HepG2 (cell line): ENCODE data around the gene MCRIP2. TPM values are rescaled to one million over a fixed set of nuclear protein-coding genes. Genes with fewer than 3 reads are reported as not detected.
A peak's percentile ranks its signal among the peaks of the same experiment; 100 is the strongest.

ENCODE experiments used
- ATAC-seq: fragments of 200-7000 bp; cut with Tn5 transposase; 3 replicates; pipeline ENCODE4 v1.9.1; 2020; ENCODE audit warnings: mild to moderate bottlenecking, moderate library complexity
- BruUV-seq: library from RNA; stranded (reverse); fragments of 400-500 nt; replicated peaks from 2 replicates; lab custom pipeline; 2021; lab: Mats Ljungman, UMichigan
- CTCF ChIA-PET: fragments of 300-600 bp; formaldehyde crosslinking; extraction: SDS; loops from one replicate; lab custom pipeline; 2021; ENCODE audit warnings: low total read pairs, inconsistent platforms, low intra/inter-chr PET ratio; lab: Yijun Ruan, JAX
- POLR2A ChIA-PET: fragments of 350-600 bp; sonication (Branson Sonifier 250); formaldehyde crosslinking; loops from one replicate; lab custom pipeline; 2020; ENCODE audit warnings: antibody characterized with exemption, inconsistent platforms; lab: Yijun Ruan, JAX
- DNase-seq: peaks from one replicate; pipeline ENCODE4 v3.0.0-alpha.2; 2015; ENCODE audit warnings: low spot score
- FAIRE-seq: peaks from 3 replicates; lab custom pipeline; 2011; peaks lifted over from hg19 to GRCh38; lab: Jason Lieb, UNC
- H2AFZ ChIP-seq: one replicate; pipeline ENCODE4 v1.6.1; 2011; ENCODE audit warnings: low read length, inconsistent platforms
- H3K27ac ChIP-seq: fragments of 300-600 bp; 3 replicates; pipeline ENCODE4 v1.8.0; 2011; ENCODE audit warnings: mixed run types, mild to moderate bottlenecking, mixed read lengths, low read length, inconsistent platforms; ENCODE audit not compliant: insufficient read depth; ENCODE audit errors: extremely low read length
- H3K27me3 ChIP-seq, 2 experiments: fragments of 200-600 bp in 1 of 2; 2 replicates in 1 of 2; 3 replicates in 1 of 2; pipeline versions ENCODE4 v1.6.0 to v1.8.0; 2011; ENCODE audit warnings: low read length in 2 of 2, mild to moderate bottlenecking in 2 of 2, moderate library complexity in 2 of 2, inconsistent platforms in 1 of 2; ENCODE audit not compliant: insufficient read depth in 2 of 2, control insufficient read depth in 1 of 2
- H3K36me3 ChIP-seq, 2 experiments: fragments of 200-600 bp in 1 of 2; replicated peaks in 1 of 2; 2 replicates in 1 of 2; 3 replicates in 1 of 2; pipeline versions ENCODE4 v1.5.1 to v1.8.0; 2011; ENCODE audit warnings: low read length in 2 of 2, inconsistent platforms in 1 of 2; ENCODE audit not compliant: insufficient read depth in 2 of 2, control insufficient read depth in 1 of 2
- H3K4me1 ChIP-seq: 2 replicates; pipeline ENCODE4 v1.5.1; 2012; ENCODE audit warnings: low read length, inconsistent platforms; ENCODE audit not compliant: insufficient read depth
- H3K4me2 ChIP-seq: 2 replicates; pipeline ENCODE4 v1.6.0; 2011; ENCODE audit warnings: low read depth, low read length, inconsistent platforms
- H3K4me3 ChIP-seq, 3 experiments: fragments of 200-600 bp in 1 of 3; sonication (generic), shearing (Covaris generic) in 1 of 3; replicated peaks in 1 of 3; 2 replicates each; pipeline ENCODE4 v1.5.1; 2011 to 2016; ENCODE audit warnings: low read length in 3 of 3, inconsistent platforms in 2 of 3, low read depth in 2 of 3, mild to moderate bottlenecking in 2 of 3, control low read depth in 1 of 3, mixed read lengths in 1 of 3; ENCODE audit not compliant: insufficient read depth in 1 of 3
- H3K79me2 ChIP-seq: one replicate; pipeline ENCODE4 v1.6.1; 2011; ENCODE audit warnings: low read length, inconsistent platforms; ENCODE audit not compliant: insufficient read depth
- H3K9ac ChIP-seq: 2 replicates; pipeline ENCODE4 v1.6.0; 2011; ENCODE audit warnings: mild to moderate bottlenecking, low read depth, low read length, inconsistent platforms; ENCODE audit not compliant: insufficient read depth
- H3K9me3 ChIP-seq: 2 replicates; pipeline ENCODE4 v1.5.1; 2012; ENCODE audit warnings: mild to moderate bottlenecking, low read length
- H4K20me1 ChIP-seq: 2 replicates; pipeline ENCODE4 v1.6.0; 2011; ENCODE audit warnings: inconsistent platforms, mild to moderate bottlenecking, low read length, moderate library complexity; ENCODE audit not compliant: insufficient read depth
- AGO2 ChIP-seq: fragments of 200-400 bp; formaldehyde crosslinking; optimal IDR thresholded peaks from 2 replicates; pipeline ENCODE3; 2017; ENCODE audit warnings: mild to moderate bottlenecking, low read depth, low read length, moderate library complexity
- HNRNPL ChIP-seq: fragments of 200-400 bp; formaldehyde crosslinking; IDR thresholded peaks from 2 replicates; pipeline ENCODE4 v1.6.1; 2017; ENCODE audit warnings: mild to moderate bottlenecking, low read depth, low read length
- KDM2A ChIP-seq: sonication (generic); formaldehyde crosslinking; IDR thresholded peaks from 2 replicates; pipeline ENCODE4 v1.4.0; 2020; ENCODE audit warnings: low read depth, missing genetic modification reagents, borderline replicate concordance
- RBFOX2 ChIP-seq: fragments of 200-400 bp; formaldehyde crosslinking; IDR thresholded peaks from 2 replicates; pipeline ENCODE4 v1.6.1; 2017; ENCODE audit warnings: low read depth, mild to moderate bottlenecking, low read length
- ZNF121 ChIP-seq: sonication (generic); formaldehyde crosslinking; IDR thresholded peaks from 2 replicates; pipeline ENCODE4 v1.5.0; 2020; ENCODE audit warnings: mild to moderate bottlenecking, missing genetic modification reagents
- ZNF20 ChIP-seq: sonication (generic); formaldehyde crosslinking; IDR thresholded peaks from 2 replicates; pipeline ENCODE4 v1.4.0; 2020; ENCODE audit warnings: mild to moderate bottlenecking, moderate library complexity, missing genetic modification reagents
- ZNF280B ChIP-seq: sonication (generic); formaldehyde crosslinking; IDR thresholded peaks from 2 replicates; pipeline ENCODE4 v1.5.0; 2020; ENCODE audit warnings: missing genetic modification reagents, mild to moderate bottlenecking, borderline replicate concordance
- WGBS: methylation state at CpG from one replicate; pipeline ENCODE4 v1.1.6; 2017; ENCODE audit warnings: low lambda C conversion rate; 5-methylcytosine and 5-hydroxymethylcytosine counted together
- in situ Hi-C: cut with HindIII; loops from 2 replicates; pipeline ENCODE4 v1.10.0; 2017; ENCODE audit warnings: low pct_unique_long_range_greater_than_20kb; ENCODE audit not compliant: extremely low pct_ligation_motif_present
- intact Hi-C: fragments of 100-400 bp; cut with micrococcal nuclease; formaldehyde crosslinking; loops from one replicate; pipeline ENCODE4 v1.10.0; 2022; ENCODE audit not compliant: unreplicated experiment
- polyA plus RNA-seq, 8 experiments: library from polyadenylated mRNA; depleted of rRNA in 3 of 8; stranded (reverse) in 7 of 8; unstranded in 1 of 8; fragments of >200 nt; fragmentation: Illumina TruSeq in 4 of 8; extraction: Trizol in 4 of 8; gene quantifications; 2 replicates each; pipeline versions ENCODE4 v1.2.1 to v1.2.3, GENCODE V29; 2011 to 2016; ENCODE audit warnings: low read depth in 4 of 8, missing spikeins in 1 of 8, mixed read lengths in 1 of 8; ENCODE audit not compliant: insufficient read depth in 1 of 8
- total RNA-seq, 5 experiments: library from RNA; depleted of rRNA; stranded (reverse); fragments of >200 nt; fragmentation: Illumina TruSeq; extraction: Trizol; gene quantifications; 2 replicates each; pipeline ENCODE4 v1.2.3, GENCODE V29; 2016; ENCODE audit warnings: low read depth in 1 of 5
- TF ChIP-seq, protein P1 (sequence below): fragments of 450-650 bp; IDR thresholded peaks from 2 replicates; pipeline ENCODE4 v1.6.1; 2017; ENCODE audit warnings: mild to moderate bottlenecking

MCRIP2 gene
- total and polyA plus RNA-seq, 2 of the 13 experiments (the other 11 are each of a cell fraction or from before 2014, with no cell fraction given), result 39.6 to 76.7 TPM

- Histone ChIP-seq H3K9ac (no peak overlapping the region), H3K27ac (no peak overlapping the region), H3K4me1 (peaks cover 32% of the 10 kb centered on the region), H3K4me3 (no peak overlapping the region), H3K4me2 (no peak overlapping the region), H4K20me1 (no peaks in the 10 kb centered on the region), H2AFZ (no peak overlapping the region), H3K79me2 (peaks cover 17% of the 10 kb centered on the region), H3K27me3 (no peaks in the 10 kb centered on the region), H3K36me3 (peaks cover 22 to 42% of the 10 kb centered on the region in 2 experiments; a peak in 4 of 5 replicates), H3K9me3 (no peaks in the 10 kb centered on the region)
- in situ Hi-C loops, result no loop called here
- ChIA-PET POLR2A (no interaction called here), CTCF (no interaction called here)
- WGBS, result 100% methylated on average over 13 of the region's 21 CpGs
- TF ChIP-seq, protein P1, sequence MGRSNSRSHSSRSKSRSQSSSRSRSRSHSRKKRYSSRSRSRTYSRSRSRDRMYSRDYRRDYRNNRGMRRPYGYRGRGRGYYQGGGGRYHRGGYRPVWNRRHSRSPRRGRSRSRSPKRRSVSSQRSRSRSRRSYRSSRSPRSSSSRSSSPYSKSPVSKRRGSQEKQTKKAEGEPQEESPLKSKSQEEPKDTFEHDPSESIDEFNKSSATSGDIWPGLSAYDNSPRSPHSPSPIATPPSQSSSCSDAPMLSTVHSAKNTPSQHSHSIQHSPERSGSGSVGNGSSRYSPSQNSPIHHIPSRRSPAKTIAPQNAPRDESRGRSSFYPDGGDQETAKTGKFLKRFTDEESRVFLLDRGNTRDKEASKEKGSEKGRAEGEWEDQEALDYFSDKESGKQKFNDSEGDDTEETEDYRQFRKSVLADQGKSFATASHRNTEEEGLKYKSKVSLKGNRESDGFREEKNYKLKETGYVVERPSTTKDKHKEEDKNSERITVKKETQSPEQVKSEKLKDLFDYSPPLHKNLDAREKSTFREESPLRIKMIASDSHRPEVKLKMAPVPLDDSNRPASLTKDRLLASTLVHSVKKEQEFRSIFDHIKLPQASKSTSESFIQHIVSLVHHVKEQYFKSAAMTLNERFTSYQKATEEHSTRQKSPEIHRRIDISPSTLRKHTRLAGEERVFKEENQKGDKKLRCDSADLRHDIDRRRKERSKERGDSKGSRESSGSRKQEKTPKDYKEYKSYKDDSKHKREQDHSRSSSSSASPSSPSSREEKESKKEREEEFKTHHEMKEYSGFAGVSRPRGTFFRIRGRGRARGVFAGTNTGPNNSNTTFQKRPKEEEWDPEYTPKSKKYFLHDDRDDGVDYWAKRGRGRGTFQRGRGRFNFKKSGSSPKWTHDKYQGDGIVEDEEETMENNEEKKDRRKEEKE, result no peak
- TF ChIP-seq RBFOX2, result peak; percentile 27; the same call in 1 of the 2 replicates
- no peak for TF ChIP-seq ZNF121 (CRISPR knock-in tag)
- no peak for TF ChIP-seq KDM2A (CRISPR knock-in tag)
- TF ChIP-seq ZNF20 (CRISPR knock-in tag), result no peak
- no peak for TF ChIP-seq ZNF280B
- TF ChIP-seq AGO2, result peak; percentile 12
- 0 out of 2 replicates have a peak, but pooled peaks have one; percentile 15 for TF ChIP-seq HNRNPL
- BruUV-seq, result no TSS peak
- ATAC-seq, result no peak
- no peak for FAIRE-seq
- intact Hi-C loops, result no loop called here
- no peak for DNase-seq
Observed at GRCh38 chr16:672851-673250, 31.2 kb downstream of the MCRIP2 start.
